H9 (cell line): ENCODE measurements around the gene VEGFA. TPM values are rescaled to one million over a fixed set of nuclear protein-coding genes. Genes with fewer than 3 reads are reported as not detected.

Experiments used
- DNase-seq: peaks from one replicate; pipeline ENCODE4 v3.0.0-alpha.2; 2017
- H2AFZ ChIP-seq: one replicate; pipeline ENCODE4 v1.6.1; 2013; ENCODE audit warnings: mild to moderate bottlenecking, low read length, control low read depth, moderate library complexity
- H2AK5ac ChIP-seq: 2 replicates; pipeline ENCODE4 v1.6.1; 2013; ENCODE audit warnings: low read length, control low read depth, mixed read lengths; ENCODE audit not compliant: insufficient read length
- H2BK120ac ChIP-seq: one replicate; pipeline ENCODE4 v1.6.1; 2013; ENCODE audit warnings: low read depth, mild to moderate bottlenecking, low read length, control low read depth, inconsistent platforms; ENCODE audit not compliant: poor library complexity, severe bottlenecking
- H2BK12ac ChIP-seq: 2 replicates; pipeline ENCODE4 v1.6.1; 2013; ENCODE audit warnings: low read length, control low read depth, mixed read lengths, low read depth; ENCODE audit not compliant: insufficient read length
- H2BK15ac ChIP-seq: 2 replicates; pipeline ENCODE4 v1.6.1; 2013; ENCODE audit warnings: low read depth, low read length, control low read depth
- H2BK20ac ChIP-seq: one replicate; pipeline ENCODE4 v1.6.1; 2013; ENCODE audit warnings: low read depth, mild to moderate bottlenecking, low read length, control low read depth, inconsistent platforms; ENCODE audit not compliant: poor library complexity, severe bottlenecking
- H2BK5ac ChIP-seq: 2 replicates; pipeline ENCODE4 v1.6.1; 2013; ENCODE audit warnings: low read length, control low read depth, mixed read lengths; ENCODE audit not compliant: insufficient read length
- H3K14ac ChIP-seq: 2 replicates; pipeline ENCODE4 v1.6.1; 2013; ENCODE audit warnings: low read length, control low read depth; ENCODE audit not compliant: insufficient read depth
- H3K18ac ChIP-seq: 2 replicates; pipeline ENCODE4 v1.6.1; 2013; ENCODE audit warnings: low read depth, mild to moderate bottlenecking, mixed read lengths, low read length, control low read depth; ENCODE audit not compliant: insufficient read length
- H3K23ac ChIP-seq: 2 replicates; pipeline ENCODE4 v1.6.1; 2013; ENCODE audit warnings: low read length, control low read depth, mixed read lengths, low read depth; ENCODE audit not compliant: insufficient read length
- H3K23me2 ChIP-seq: 2 replicates; pipeline ENCODE4 v1.6.1; 2013; ENCODE audit warnings: low read depth, mild to moderate bottlenecking, mixed read lengths, low read length, control low read depth; ENCODE audit not compliant: insufficient read length, poor library complexity, severe bottlenecking
- H3K27ac ChIP-seq: 2 replicates; pipeline ENCODE4 v1.5.1; 2013; ENCODE audit warnings: low read length, control low read depth, mixed read lengths, low read depth; ENCODE audit not compliant: insufficient read length
- H3K27me3 ChIP-seq: 2 replicates; pipeline ENCODE4 v1.6.1; 2013; ENCODE audit warnings: low read length, control low read depth, inconsistent platforms; ENCODE audit not compliant: insufficient read depth
- H3K4ac ChIP-seq: 2 replicates; pipeline ENCODE4 v1.6.1; 2013; ENCODE audit warnings: low read depth, mild to moderate bottlenecking, control low read depth, inconsistent platforms, low read length, moderate library complexity
- H3K4me1 ChIP-seq: 2 replicates; pipeline ENCODE4 v1.6.1; 2013; ENCODE audit warnings: low read length, control low read depth, inconsistent platforms; ENCODE audit not compliant: insufficient read depth
- H3K4me2 ChIP-seq: 2 replicates; pipeline ENCODE4 v1.6.1; 2013; ENCODE audit warnings: low read length, control low read depth, mixed read lengths; ENCODE audit not compliant: insufficient read length, insufficient read depth
- H3K56ac ChIP-seq: 2 replicates; pipeline ENCODE4 v1.6.1; 2013; ENCODE audit warnings: low read depth, mild to moderate bottlenecking, mixed read lengths, low read length, control low read depth; ENCODE audit not compliant: insufficient read length
- H3K79me1 ChIP-seq: 2 replicates; pipeline ENCODE4 v1.6.1; 2013; ENCODE audit warnings: low read depth, mild to moderate bottlenecking, moderate library complexity, low read length, control low read depth, inconsistent platforms; ENCODE audit not compliant: insufficient read depth, poor library complexity, severe bottlenecking
- H3K79me2 ChIP-seq: 2 replicates; pipeline ENCODE4 v1.6.1; 2013; ENCODE audit warnings: low read length, control low read depth, inconsistent platforms; ENCODE audit not compliant: insufficient read depth
- H3K9ac ChIP-seq: 2 replicates; pipeline ENCODE4 v1.6.1; 2013; ENCODE audit warnings: low read length, control low read depth, mixed read lengths; ENCODE audit not compliant: insufficient read length; ENCODE audit errors: extremely low read depth
- H3K9me3 ChIP-seq: one replicate; pipeline ENCODE4 v1.6.1; 2013; ENCODE audit warnings: low read depth, low read length, inconsistent platforms; ENCODE audit not compliant: control insufficient read depth
- H3T11ph ChIP-seq: one replicate; pipeline ENCODE4 v1.6.1; 2013; ENCODE audit warnings: mild to moderate bottlenecking, low read length, control low read depth, inconsistent platforms
- H4K20me1 ChIP-seq: one replicate; pipeline ENCODE4 v1.6.1; 2013; ENCODE audit not compliant: control insufficient read depth, insufficient read length, insufficient read depth
- H4K5ac ChIP-seq: 2 replicates; pipeline ENCODE4 v1.6.1; 2013; ENCODE audit warnings: low read depth, mild to moderate bottlenecking, mixed read lengths, low read length, control low read depth; ENCODE audit not compliant: insufficient read length
- H4K8ac ChIP-seq: replicated peaks from 2 replicates; pipeline ENCODE4 v1.6.1; 2013; ENCODE audit warnings: low read length, control low read depth, mixed read lengths, low read depth; ENCODE audit not compliant: insufficient read length
- H4K91ac ChIP-seq: 2 replicates; pipeline ENCODE4 v1.6.1; 2013; ENCODE audit warnings: low read depth, mild to moderate bottlenecking, moderate library complexity, mixed read lengths, low read length, control low read depth; ENCODE audit not compliant: insufficient read length
- H3K27ac Mint-ChIP-seq, 3 experiments: 2 replicates in 2 of 3; 3 replicates in 1 of 3; pipeline ENCODE4 v1.8.0; 2020 to 2021; ENCODE audit warnings: mixed read lengths in 3 of 3, mild to moderate bottlenecking in 1 of 3, moderate library complexity in 1 of 3
- H3K27me3 Mint-ChIP-seq: 2 replicates; pipeline ENCODE4 v1.8.0; 2021; ENCODE audit warnings: low read depth, mild to moderate bottlenecking, moderate library complexity, mixed read lengths
- H3K36me3 Mint-ChIP-seq, 3 experiments: 2 replicates in 2 of 3; 3 replicates in 1 of 3; pipeline ENCODE4 v1.8.0; 2020 to 2021; ENCODE audit warnings: low read depth in 3 of 3, mixed read lengths in 3 of 3; ENCODE audit not compliant: insufficient read depth in 1 of 3
- H3K4me1 Mint-ChIP-seq, 2 experiments: 2 replicates each; pipeline ENCODE4 v1.8.0; 2020; ENCODE audit warnings: mixed read lengths in 2 of 2
- H3K4me3 Mint-ChIP-seq, 2 experiments: 2 replicates in 1 of 2; 3 replicates in 1 of 2; pipeline ENCODE4 v1.8.0; 2020 to 2021; ENCODE audit warnings: mild to moderate bottlenecking in 2 of 2, mixed read lengths in 2 of 2, moderate library complexity in 1 of 2
- H3K9me3 Mint-ChIP-seq, 2 experiments: 2 replicates in 1 of 2; 3 replicates in 1 of 2; pipeline ENCODE4 v1.8.0; 2020; ENCODE audit warnings: mild to moderate bottlenecking in 2 of 2, mixed read lengths in 2 of 2, moderate library complexity in 1 of 2
- CTCF ChIP-seq: fragments of 200-600 bp; sonication (generic); conservative IDR thresholded peaks from 3 replicates; pipeline ENCODE4 v1.8.0; 2021; ENCODE audit warnings: antibody characterized with exemption, mild to moderate bottlenecking
- WGBS: extraction: QIAGEN DNeasy Blood & Tissue Kit; methylation state at CpG from one replicate; pipeline ENCODE4 v1.1.7; 2013; ENCODE audit warnings: missing lambda C conversion rate, low lambda C conversion rate, mixed read lengths; ENCODE audit not compliant: insufficient read length; ENCODE audit errors: extremely low coverage; 5-methylcytosine and 5-hydroxymethylcytosine counted together
- total RNA-seq: library from RNA; stranded (reverse); gene quantifications from 2 replicates; pipeline ENCODE4 v1.2.1, GENCODE V29; 2021

The VEGFA gene
- total RNA-seq, 1 experiment from 2014 or later = 47.9 TPM

DNA sequence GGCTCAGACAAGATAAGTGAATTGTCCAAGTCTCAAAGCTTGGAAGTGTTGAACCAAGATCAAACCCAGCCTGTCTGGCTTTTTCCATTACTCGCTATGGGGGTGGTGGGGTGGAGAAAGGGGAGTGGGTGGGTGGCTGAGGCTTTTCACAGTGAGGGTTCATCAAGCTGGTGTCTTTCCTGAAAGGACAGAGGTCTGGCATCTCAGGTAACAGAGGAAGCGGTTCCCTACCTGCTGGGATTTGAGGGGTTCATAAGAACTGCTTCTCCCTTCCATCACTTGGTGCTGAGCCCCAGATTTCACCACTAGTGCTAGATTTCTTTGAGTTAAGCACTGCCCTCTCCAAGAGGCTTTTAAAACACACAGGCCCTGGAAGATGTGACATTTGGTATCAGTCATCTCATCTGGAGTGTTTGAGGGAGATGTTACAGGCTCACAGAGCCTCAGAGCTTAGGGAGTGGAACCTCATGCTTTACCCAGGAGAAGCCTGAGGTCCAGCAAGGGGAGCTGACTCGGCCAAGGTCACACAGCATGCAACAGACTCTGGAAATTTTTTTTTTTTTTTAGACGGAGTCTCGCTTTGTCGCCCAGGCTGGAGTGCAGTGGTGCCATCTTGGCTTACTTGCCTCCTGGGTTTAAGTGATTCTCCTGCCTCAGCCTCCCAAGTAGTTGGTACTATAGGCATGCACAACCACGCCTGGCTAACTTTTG lies 6.0 kb upstream of the VEGFA start:
- no peak overlapping the region for H3K4ac ChIP-seq
- H3K4me3 Mint-ChIP-seq = no peak overlapping the region
- no peak overlapping the region for H4K91ac ChIP-seq
- no peaks in the 10 kb centered on the region; a peak in 1 of 5 replicates for H3K9me3 Mint-ChIP-seq
- H4K5ac ChIP-seq = no peak overlapping the region
- H3K23ac ChIP-seq = no peak overlapping the region
- no peak overlapping the region for H4K8ac ChIP-seq
- H3T11ph ChIP-seq = no peak overlapping the region
- H3K27me3 Mint-ChIP-seq = peaks cover 14% of the 10 kb centered on the region
- H2BK20ac ChIP-seq = no peak overlapping the region
- no peak for TF ChIP-seq CTCF
- H3K79me2 ChIP-seq = no peaks in the 10 kb centered on the region
- no peaks in the 10 kb centered on the region for H3K27me3 ChIP-seq
- no peak overlapping the region for H2AFZ ChIP-seq
- no peak for DNase-seq
- H4K20me1 ChIP-seq = no peaks in the 10 kb centered on the region
- H3K23me2 ChIP-seq = no peaks in the 10 kb centered on the region
- H3K4me1 Mint-ChIP-seq = peaks cover 56 to 73% of the 10 kb centered on the region in 2 experiments
- H2BK12ac ChIP-seq = no peak overlapping the region
- no peak overlapping the region for H2BK5ac ChIP-seq
- no peaks in the 10 kb centered on the region for H3K79me1 ChIP-seq
- no peak overlapping the region for H3K27ac ChIP-seq
- no peak overlapping the region for H2BK15ac ChIP-seq
- H2BK120ac ChIP-seq = no peak overlapping the region
- no peak overlapping the region for H3K18ac ChIP-seq
- no peak overlapping the region for H3K4me2 ChIP-seq
- H3K36me3 Mint-ChIP-seq = no peaks in the 10 kb centered on the region
- H3K27ac Mint-ChIP-seq = no peak overlapping the region
- no peak overlapping the region for H3K9ac ChIP-seq
- H3K56ac ChIP-seq = no peak overlapping the region
- no peaks in the 10 kb centered on the region for H3K9me3 ChIP-seq
- H2AK5ac ChIP-seq = no peak overlapping the region
- H3K14ac ChIP-seq = no peak overlapping the region
- H3K4me1 ChIP-seq = peaks cover 8% of the 10 kb centered on the region; the same call in 1 of the 2 replicates
- WGBS = no CpG with 5 or more reads among the region's 7 CpGs
